GM06990 (cell line): ENCODE data around the gene WDR83.
A peak's percentile ranks its signal among the peaks of the same experiment; 100 is the strongest.

Experiments used
- DNase-seq: peaks from one replicate; pipeline ENCODE4 v3.0.0-alpha.2; 2011; ENCODE audit not compliant: insufficient read length; ENCODE audit errors: extremely low read depth
- H3K27me3 ChIP-seq: replicated peaks from 2 replicates; pipeline ENCODE4 v1.6.0; 2011; ENCODE audit warnings: low read length; ENCODE audit not compliant: control insufficient read depth, insufficient read depth
- H3K36me3 ChIP-seq: 2 replicates; pipeline ENCODE4 v1.5.1; 2011; ENCODE audit warnings: low read length; ENCODE audit not compliant: control insufficient read depth, insufficient read depth
- H3K4me3 ChIP-seq: replicated peaks from 2 replicates; pipeline ENCODE4 v1.5.1; 2011; ENCODE audit warnings: low read depth, mild to moderate bottlenecking, control low read depth, low read length
- TF ChIP-seq, protein P1 (sequence below): IDR thresholded peaks from 2 replicates; pipeline ENCODE4 v1.5.1; 2011; ENCODE audit warnings: low read length, control low read depth, mild to moderate bottlenecking, inconsistent platforms; ENCODE audit not compliant: insufficient read depth, poor library complexity, severe bottlenecking

Gene WDR83

DNA sequence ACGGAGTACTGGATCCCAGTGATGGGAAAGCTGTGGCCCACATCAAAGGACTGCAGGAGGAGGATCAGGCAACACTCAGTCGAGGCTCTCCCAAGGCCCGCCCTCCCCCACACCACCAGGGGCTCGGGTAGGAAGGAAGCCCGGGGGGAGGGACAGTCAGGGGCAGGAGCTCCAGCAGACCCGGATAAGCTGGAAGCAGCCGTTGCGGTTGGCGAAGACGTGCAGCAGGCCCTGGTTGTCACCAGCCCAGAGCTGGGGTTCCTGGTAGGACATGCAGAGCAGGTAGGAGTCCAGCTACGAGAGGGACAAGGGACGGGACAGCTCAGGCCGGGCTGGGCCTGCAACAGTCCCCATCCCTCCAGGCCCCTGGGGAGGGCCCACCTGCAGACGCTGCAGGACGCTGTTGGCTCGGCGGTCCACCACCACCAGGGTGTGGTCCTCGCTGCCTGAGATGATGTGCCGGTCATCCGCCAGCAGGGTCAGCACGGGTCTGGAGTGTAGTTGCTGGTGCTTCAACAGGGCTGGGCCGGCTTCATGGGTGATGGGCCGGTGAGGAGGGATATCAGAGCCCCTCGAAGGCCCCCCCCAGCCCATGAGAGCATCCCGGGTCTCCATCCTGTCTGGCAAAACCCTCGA, 23.1 kb downstream of the WDR83 start:
- DNase-seq = no peak
- Histone ChIP-seq H3K4me3 (no peak overlapping the region), H3K27me3 (no peaks in the 10 kb centered on the region), H3K36me3 (peaks cover 4% of the 10 kb centered on the region)
- TF ChIP-seq, protein P1, sequence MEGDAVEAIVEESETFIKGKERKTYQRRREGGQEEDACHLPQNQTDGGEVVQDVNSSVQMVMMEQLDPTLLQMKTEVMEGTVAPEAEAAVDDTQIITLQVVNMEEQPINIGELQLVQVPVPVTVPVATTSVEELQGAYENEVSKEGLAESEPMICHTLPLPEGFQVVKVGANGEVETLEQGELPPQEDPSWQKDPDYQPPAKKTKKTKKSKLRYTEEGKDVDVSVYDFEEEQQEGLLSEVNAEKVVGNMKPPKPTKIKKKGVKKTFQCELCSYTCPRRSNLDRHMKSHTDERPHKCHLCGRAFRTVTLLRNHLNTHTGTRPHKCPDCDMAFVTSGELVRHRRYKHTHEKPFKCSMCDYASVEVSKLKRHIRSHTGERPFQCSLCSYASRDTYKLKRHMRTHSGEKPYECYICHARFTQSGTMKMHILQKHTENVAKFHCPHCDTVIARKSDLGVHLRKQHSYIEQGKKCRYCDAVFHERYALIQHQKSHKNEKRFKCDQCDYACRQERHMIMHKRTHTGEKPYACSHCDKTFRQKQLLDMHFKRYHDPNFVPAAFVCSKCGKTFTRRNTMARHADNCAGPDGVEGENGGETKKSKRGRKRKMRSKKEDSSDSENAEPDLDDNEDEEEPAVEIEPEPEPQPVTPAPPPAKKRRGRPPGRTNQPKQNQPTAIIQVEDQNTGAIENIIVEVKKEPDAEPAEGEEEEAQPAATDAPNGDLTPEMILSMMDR = no peak

DNA sequence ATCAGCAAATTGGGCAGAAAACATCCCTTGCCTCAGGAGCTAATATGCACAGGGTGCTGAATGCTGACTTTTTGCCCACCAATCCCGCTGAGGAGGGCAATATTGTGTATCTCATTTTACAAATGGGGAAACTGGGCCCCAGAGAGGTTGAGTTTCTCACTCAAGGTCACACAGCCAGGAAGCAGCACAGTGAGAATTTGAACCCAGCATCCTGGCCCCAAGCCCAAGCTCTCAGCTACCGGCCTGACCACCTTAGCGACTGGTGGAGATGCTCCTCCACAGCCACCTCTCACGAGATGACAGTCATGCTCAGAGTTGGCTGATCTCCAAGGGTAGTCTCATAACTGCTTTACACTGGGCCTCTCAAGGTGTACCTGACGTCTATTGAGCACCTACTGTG, 26.4 kb downstream of the WDR83 start:
- H3K4me3 ChIP-seq = no peak overlapping the region
- peaks cover 3% of the 10 kb centered on the region for H3K36me3 ChIP-seq
- no peak for DNase-seq
- no peaks in the 10 kb centered on the region for H3K27me3 ChIP-seq
- TF ChIP-seq, protein P1 = no peak

DNA sequence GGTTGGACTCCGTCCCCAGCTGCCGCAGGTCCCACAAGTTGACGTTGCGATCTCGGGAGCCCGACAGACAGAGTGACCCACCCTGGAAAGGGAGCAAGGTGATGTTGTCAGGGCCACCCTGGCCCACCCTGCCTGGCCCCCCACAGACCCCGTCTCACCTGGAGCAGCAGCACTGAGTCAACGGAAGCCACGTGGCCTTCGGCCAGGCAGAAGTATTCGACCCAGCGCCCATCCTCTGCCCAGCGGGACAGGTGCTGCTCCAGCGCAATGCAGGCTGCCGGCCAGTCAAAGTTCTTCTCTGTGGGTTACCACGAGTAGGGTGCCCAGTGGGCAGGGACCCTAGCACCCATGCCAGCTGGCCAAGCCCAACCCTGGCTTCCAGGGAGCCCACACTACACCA, 28.0 kb downstream of the WDR83 start:
- DNase-seq = no peak
- no peaks in the 10 kb centered on the region for H3K27me3 ChIP-seq
- no peak overlapping the region for H3K4me3 ChIP-seq
- peaks cover 3% of the 10 kb centered on the region for H3K36me3 ChIP-seq
- TF ChIP-seq, protein P1 = no peak

DNA sequence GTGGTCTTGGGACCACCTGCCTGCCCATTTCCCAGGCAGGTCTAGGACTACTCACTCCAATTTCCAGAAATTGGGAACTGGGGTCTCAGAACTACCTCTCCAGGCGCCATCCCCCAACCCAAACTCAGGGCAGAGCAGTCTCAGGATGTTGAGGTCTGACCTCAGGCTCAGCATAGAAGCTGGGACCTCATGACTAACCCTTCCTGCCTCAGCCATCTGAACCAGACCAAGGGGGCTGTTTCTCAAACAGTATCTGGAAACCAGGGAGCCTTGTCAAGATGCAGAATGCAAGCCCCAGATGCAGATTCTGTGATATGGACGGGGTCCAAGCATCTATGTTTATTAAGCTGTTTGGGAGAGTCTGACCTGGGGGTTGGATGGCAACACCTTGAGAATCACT, 28.5 kb downstream of the WDR83 start:
- DNase-seq = no peak
- Histone ChIP-seq H3K4me3 (no peak overlapping the region), H3K27me3 (no peaks in the 10 kb centered on the region), H3K36me3 (peaks cover 6% of the 10 kb centered on the region)
- TF ChIP-seq, protein P1 = no peak

DNA sequence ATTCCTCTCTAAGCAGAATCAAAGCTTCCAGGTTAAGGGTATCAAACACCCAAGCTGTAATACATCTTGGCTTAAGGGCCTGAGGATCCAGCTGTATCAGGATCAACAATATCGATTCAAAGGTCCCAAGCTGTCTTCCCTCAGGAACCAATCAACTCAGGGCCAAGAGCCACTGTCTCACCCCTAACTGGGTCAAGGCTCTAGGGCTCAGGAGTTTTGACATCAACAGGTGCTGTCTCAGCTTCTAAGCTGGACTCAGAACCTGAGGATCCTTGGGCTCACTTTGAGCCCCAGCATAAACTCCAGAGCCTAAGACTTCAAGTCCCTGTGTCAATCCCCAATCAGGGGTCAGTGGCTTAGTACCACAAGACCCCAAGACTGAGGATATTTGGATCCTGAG, 28.9 kb downstream of the WDR83 start:
- Histone ChIP-seq H3K36me3 (peaks cover 8% of the 10 kb centered on the region), H3K4me3 (peak overlapping the region; percentile 90), H3K27me3 (no peaks in the 10 kb centered on the region)
- TF ChIP-seq, protein P1 = no peak
- DNase-seq = no peak

DNA sequence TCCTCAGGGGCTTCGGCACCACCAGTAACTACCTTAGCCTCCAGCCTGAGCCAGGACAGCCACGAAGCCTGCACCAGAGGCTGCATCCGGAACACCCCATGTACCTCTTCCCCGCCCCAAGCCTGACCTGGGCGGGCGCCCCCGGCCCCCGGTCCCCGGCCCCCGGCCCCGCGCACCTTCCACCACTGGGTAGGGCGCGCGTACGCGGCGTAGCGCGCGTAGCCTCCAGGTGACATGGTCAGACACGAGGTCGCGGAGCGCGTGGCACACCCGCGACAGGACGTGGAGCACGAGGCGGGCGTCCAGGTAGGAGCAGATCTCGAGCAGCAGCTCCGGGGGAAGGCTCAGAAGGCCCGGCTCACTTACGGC, 29.4 kb downstream of the WDR83 start:
- Histone ChIP-seq H3K36me3 (peaks cover 11% of the 10 kb centered on the region), H3K4me3 (peak overlapping the region; percentile 90), H3K27me3 (no peaks in the 10 kb centered on the region)
- DNase-seq = no peak
- TF ChIP-seq, protein P1 = no peak
